Measurements from ENCODE around the gene GPC1.

- no peak for TF ChIP-seq ZNF274 (IDR thresholded peaks at IDR 0.05; ENCODE audit: low read depth, low read length)
- no peak for TF ChIP-seq SUZ12 (IDR thresholded peaks at IDR 0.05; ENCODE audit: extremely low read depth, insufficient read depth, insufficient read length)
- no peak for TF ChIP-seq YY1 (IDR thresholded peaks at IDR 0.05; ENCODE audit: insufficient read depth, insufficient read length)
These were observed 11.9 kb downstream of the GPC1 start for GRCh38 chr2:240447331-240447730.
